Endothelial cell of umbilical vein (primary cell): ENCODE data around the gene TMIE. TPM values are rescaled to one million over a fixed set of nuclear protein-coding genes. Genes with fewer than 3 reads are reported as not detected.

Experiments used
- BruUV-seq: library from RNA; stranded (reverse); fragments of 400-500 nt; replicated peaks from 2 replicates; lab custom pipeline; 2021; lab: Mats Ljungman, UMichigan
- CTCF ChIA-PET: fragments of 300-600, 350-600 bp; sonication (Branson Sonifier 250); formaldehyde crosslinking; loops from one replicate; lab custom pipeline; 2021; ENCODE audit warnings: antibody characterized with exemption, inconsistent platforms; lab: Charles Lee
- POLR2A ChIA-PET: fragments of 300-600, 350-600 bp; sonication (Branson Sonifier 250); formaldehyde crosslinking; loops from one replicate; lab custom pipeline; 2021; ENCODE audit warnings: antibody characterized with exemption, inconsistent platforms; lab: Charles Lee
- DNase-seq: peaks from one replicate; pipeline ENCODE4 v3.0.0-alpha.2; 2011; ENCODE audit warnings: low read depth, low spot score
- FAIRE-seq: peaks from 2 replicates; lab custom pipeline; 2011; peaks lifted over from hg19 to GRCh38; lab: Jason Lieb, UNC
- H2AFZ ChIP-seq: 2 replicates; pipeline ENCODE4 v1.6.0; 2012; ENCODE audit warnings: low read depth, low read length, control low read depth, inconsistent platforms
- H3K27ac ChIP-seq: 2 replicates; pipeline ENCODE4 v1.5.1; 2011; ENCODE audit warnings: low read depth, mild to moderate bottlenecking, control low read depth, low read length, moderate library complexity; ENCODE audit not compliant: insufficient read depth
- H3K27me3 ChIP-seq, 2 experiments: 2 replicates each; pipeline versions ENCODE4 v1.6.0 to v1.6.1; 2011; ENCODE audit warnings: low read length in 2 of 2, mixed read lengths in 1 of 2; ENCODE audit not compliant: control insufficient read depth in 2 of 2, insufficient read depth in 2 of 2
- H3K36me3 ChIP-seq, 2 experiments: 2 replicates in 1 of 2; 3 replicates in 1 of 2; pipeline ENCODE4 v1.5.1; 2011; ENCODE audit warnings: low read length in 2 of 2, mild to moderate bottlenecking in 1 of 2, moderate library complexity in 1 of 2; ENCODE audit not compliant: control insufficient read depth in 2 of 2, insufficient read depth in 2 of 2; ENCODE audit errors: extremely low read depth in 1 of 2
- H3K4me1 ChIP-seq: 3 replicates; pipeline ENCODE4 v1.5.1; 2011; ENCODE audit warnings: mild to moderate bottlenecking, low read length; ENCODE audit not compliant: control insufficient read depth, insufficient read depth; ENCODE audit errors: extremely low read depth
- H3K4me2 ChIP-seq: 2 replicates; pipeline ENCODE4 v1.6.1; 2011; ENCODE audit warnings: low read length, control low read depth, mixed read lengths; ENCODE audit not compliant: insufficient read depth
- H3K4me3 ChIP-seq, 3 experiments: fragments of 200-600 bp in 1 of 3; sonication (generic), shearing (Covaris generic) in 1 of 3; replicated peaks in 1 of 3; 2 replicates each; pipeline ENCODE4 v1.5.1; 2011 to 2016; ENCODE audit warnings: control low read depth in 3 of 3, low read length in 3 of 3, mild to moderate bottlenecking in 2 of 3, inconsistent platforms in 1 of 3, low read depth in 1 of 3, moderate library complexity in 1 of 3; ENCODE audit not compliant: insufficient read depth in 1 of 3
- H3K79me2 ChIP-seq: 2 replicates; pipeline ENCODE4 v1.6.0; 2012; ENCODE audit warnings: low read length, inconsistent platforms; ENCODE audit not compliant: control insufficient read depth, insufficient read depth
- H3K9ac ChIP-seq: replicated peaks from 2 replicates; pipeline ENCODE3; 2011; ENCODE audit warnings: low read length, control low read depth; ENCODE audit not compliant: insufficient read depth; ENCODE audit errors: extremely low read depth
- H3K9me1 ChIP-seq: replicated peaks from 3 replicates; pipeline ENCODE4 v1.6.0; 2011; ENCODE audit warnings: mild to moderate bottlenecking, low read length; ENCODE audit not compliant: control insufficient read depth, insufficient read depth; ENCODE audit errors: extremely low read depth
- H3K9me3 ChIP-seq: replicated peaks from 2 replicates; pipeline ENCODE4 v1.5.1; 2012; ENCODE audit warnings: low read length, inconsistent platforms; ENCODE audit not compliant: control insufficient read depth, insufficient read depth
- H4K20me1 ChIP-seq: replicated peaks from 2 replicates; pipeline ENCODE3; 2011; ENCODE audit warnings: mild to moderate bottlenecking, low read length; ENCODE audit not compliant: control insufficient read depth, insufficient read depth; ENCODE audit errors: extremely low read depth
- EZH2 ChIP-seq: IDR thresholded peaks from 2 replicates; pipeline ENCODE4 v1.6.1; 2012; ENCODE audit warnings: borderline replicate concordance, low read depth, mild to moderate bottlenecking, moderate library complexity, low read length, inconsistent platforms; ENCODE audit not compliant: severe bottlenecking
- FOS ChIP-seq: IDR thresholded peaks from 2 replicates; pipeline ENCODE4 v1.6.1; 2011; ENCODE audit warnings: mild to moderate bottlenecking, low read length, moderate library complexity, borderline replicate concordance; ENCODE audit not compliant: insufficient read depth
- GATA2 ChIP-seq: IDR thresholded peaks from 2 replicates; pipeline ENCODE4 v1.7.0; 2011; ENCODE audit warnings: low read depth, mild to moderate bottlenecking, moderate library complexity, mixed read lengths, low read length; ENCODE audit not compliant: insufficient read length, insufficient read depth
- JUN ChIP-seq: IDR thresholded peaks from 2 replicates; pipeline ENCODE4 v1.6.1; 2011; ENCODE audit warnings: borderline replicate concordance, low read depth; ENCODE audit not compliant: insufficient read length, insufficient read depth
- MYC ChIP-seq: IDR thresholded peaks from one replicate; pipeline ENCODE4 v1.6.1; 2011; ENCODE audit warnings: mild to moderate bottlenecking, low read depth, low read length
- POLR2A ChIP-seq: IDR thresholded peaks from 2 replicates; pipeline ENCODE4 v1.6.1; 2012; ENCODE audit warnings: low read depth, mild to moderate bottlenecking, control low read depth, low read length
- POLR2AphosphoS5 ChIP-seq: IDR thresholded peaks from 2 replicates; pipeline ENCODE4 v1.6.1; 2012; ENCODE audit warnings: low read depth, mild to moderate bottlenecking, control low read depth, low read length, moderate library complexity; ENCODE audit not compliant: insufficient read depth
- dilution Hi-C: fragments of 300-500 bp; cut with MboI; formaldehyde crosslinking; loops from one replicate; pipeline ENCODE4 v1.15.0; 2019; ENCODE audit warnings: low sequenced_read_pairs; ENCODE audit not compliant: extremely low pct_ligation_motif_present
- intact Hi-C: fragments of 100-400 bp; cut with micrococcal nuclease; formaldehyde crosslinking; loops from one replicate; pipeline ENCODE4 v1.10.0; 2022
- polyA plus RNA-seq, 4 experiments: library from polyadenylated mRNA; depleted of rRNA in 3 of 4; stranded (reverse) in 3 of 4; unstranded in 1 of 4; fragments of >200 nt; gene quantifications; 2 replicates each; pipeline versions ENCODE4 v1.2.1 to v1.2.3, GENCODE V29; 2011 to 2012; ENCODE audit warnings: missing spikeins in 1 of 4
- total RNA-seq: library from RNA; stranded (reverse); gene quantifications from 2 replicates; pipeline ENCODE4 v1.2.3, GENCODE V29; 2021
- TF ChIP-seq, protein P1 (sequence below): IDR thresholded peaks from 2 replicates; pipeline ENCODE4 v1.6.1; 2011; ENCODE audit not compliant: insufficient read depth, insufficient read length
- TF ChIP-seq, protein P2 (sequence below), 2 donors: IDR thresholded peaks; 1 replicate in 1 of 2; 2 replicates in 1 of 2; pipeline ENCODE4 v1.5.1; 2011; ENCODE audit warnings: low read length in 2 of 2, mild to moderate bottlenecking in 2 of 2, moderate library complexity in 2 of 2, control low read depth in 1 of 2, inconsistent platforms in 1 of 2, low read depth in 1 of 2; ENCODE audit not compliant: insufficient read depth in 1 of 2; ENCODE audit errors: extremely low read depth in 1 of 2

Gene TMIE
- total and polyA plus RNA-seq, 2 donors (not counting 3 experiments of a cell fraction or from before 2014, with no cell fraction given), result 0.15 to 0.27 TPM

DNA sequence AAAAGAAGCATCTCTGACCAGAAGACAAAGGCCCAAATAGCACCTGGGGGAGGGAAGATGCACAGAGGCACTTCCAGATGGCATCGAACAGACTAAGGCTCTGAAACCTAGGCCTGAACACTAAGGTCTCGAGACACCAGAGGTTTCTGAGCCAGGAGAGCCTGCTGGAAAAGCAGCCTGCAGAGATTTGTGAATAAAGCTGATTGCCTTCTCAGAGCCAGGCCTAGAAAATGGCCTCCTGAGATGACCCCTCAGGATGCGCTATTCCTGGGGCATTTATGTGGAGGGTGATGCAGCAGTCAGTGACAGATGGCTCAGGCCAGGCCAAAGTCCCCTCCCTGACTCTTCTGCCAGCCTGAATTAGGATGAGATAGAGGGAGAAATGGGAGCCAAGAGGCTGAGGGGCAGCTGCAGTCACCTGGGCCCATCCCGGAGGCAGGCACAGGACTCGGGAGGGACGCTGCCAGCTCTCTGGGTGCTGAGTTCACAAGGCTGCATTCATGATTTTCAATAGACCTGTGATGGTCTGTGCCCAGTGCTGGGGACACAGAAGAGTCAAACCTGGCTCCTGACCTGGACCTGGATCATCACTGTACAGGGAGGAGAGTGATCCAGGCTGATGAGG lies 9.6 kb downstream of the TMIE start:
- Histone ChIP-seq H3K4me3 (no peak overlapping the region), H3K36me3 (no peaks in the 10 kb centered on the region), H3K9me3 (no peaks in the 10 kb centered on the region), H3K4me2 (no peak overlapping the region), H3K27ac (no peak overlapping the region), H4K20me1 (no peaks in the 10 kb centered on the region), H2AFZ (no peak overlapping the region), H3K4me1 (peaks cover 9% of the 10 kb centered on the region), H3K79me2 (no peaks in the 10 kb centered on the region), H3K27me3 (no peaks in the 10 kb centered on the region), H3K9ac (no peak overlapping the region), H3K9me1 (no peaks in the 10 kb centered on the region)
- ChIA-PET CTCF (interaction anchor here (0.6 to 4.2 kb wide), 6 partner anchors 135 to 198 kb away, joined by 3 to 27 read pairs (median 4); no protein-coding TSS in a partner anchor), POLR2A (no interaction called here)
- FAIRE-seq, result no peak
- no peak for DNase-seq
- no TSS peak for BruUV-seq
- dilution Hi-C loops, result no loop called here
- TF ChIP-seq, protein P1, sequence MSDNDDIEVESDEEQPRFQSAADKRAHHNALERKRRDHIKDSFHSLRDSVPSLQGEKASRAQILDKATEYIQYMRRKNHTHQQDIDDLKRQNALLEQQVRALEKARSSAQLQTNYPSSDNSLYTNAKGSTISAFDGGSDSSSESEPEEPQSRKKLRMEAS, result no peak
- no peak for TF ChIP-seq GATA2
- no peak for TF ChIP-seq MYC
- TF ChIP-seq FOS, result no peak
- TF ChIP-seq EZH2, result no peak
- TF ChIP-seq POLR2AphosphoS5, result no peak
- no peak for TF ChIP-seq JUN
- TF ChIP-seq POLR2A, result no peak
- TF ChIP-seq, protein P2, sequence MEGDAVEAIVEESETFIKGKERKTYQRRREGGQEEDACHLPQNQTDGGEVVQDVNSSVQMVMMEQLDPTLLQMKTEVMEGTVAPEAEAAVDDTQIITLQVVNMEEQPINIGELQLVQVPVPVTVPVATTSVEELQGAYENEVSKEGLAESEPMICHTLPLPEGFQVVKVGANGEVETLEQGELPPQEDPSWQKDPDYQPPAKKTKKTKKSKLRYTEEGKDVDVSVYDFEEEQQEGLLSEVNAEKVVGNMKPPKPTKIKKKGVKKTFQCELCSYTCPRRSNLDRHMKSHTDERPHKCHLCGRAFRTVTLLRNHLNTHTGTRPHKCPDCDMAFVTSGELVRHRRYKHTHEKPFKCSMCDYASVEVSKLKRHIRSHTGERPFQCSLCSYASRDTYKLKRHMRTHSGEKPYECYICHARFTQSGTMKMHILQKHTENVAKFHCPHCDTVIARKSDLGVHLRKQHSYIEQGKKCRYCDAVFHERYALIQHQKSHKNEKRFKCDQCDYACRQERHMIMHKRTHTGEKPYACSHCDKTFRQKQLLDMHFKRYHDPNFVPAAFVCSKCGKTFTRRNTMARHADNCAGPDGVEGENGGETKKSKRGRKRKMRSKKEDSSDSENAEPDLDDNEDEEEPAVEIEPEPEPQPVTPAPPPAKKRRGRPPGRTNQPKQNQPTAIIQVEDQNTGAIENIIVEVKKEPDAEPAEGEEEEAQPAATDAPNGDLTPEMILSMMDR (IDR thresholded peaks at IDR 0.05; ENCODE audit: extremely low read depth in 1 of 2, insufficient read depth in 1 of 2, low read depth in 1 of 2, low read length in 2 of 2), result no peak
- intact Hi-C loops, result no loop called here
